Epidermal melanocyte (primary cell): ENCODE data around the gene GIMAP8.
"Not testable (repeated sequence)": the region's sequence is repeated elsewhere in the genome, so short reads cannot be mapped to it uniquely, and the experiment has no call there.

ENCODE experiments used
- DNase-seq: peaks from one replicate; pipeline ENCODE4 v3.0.0; 2011; ENCODE audit warnings: low spot score; ENCODE audit not compliant: insufficient read length

GIMAP8 gene

GRCh38 chr7:150463461-150463860 is 13.0 kb downstream of the GIMAP8 start:
- no peak for DNase-seq

- no peak for DNase-seq
Measured at GRCh38 chr7:150464962-150465361, 14.5 kb downstream of the GIMAP8 start.

- no peak for DNase-seq
Measured at GRCh38 chr7:150465414-150465813, 15.0 kb downstream of the GIMAP8 start.

- no peak for DNase-seq
Measured at GRCh38 chr7:150466477-150466876, 16.0 kb downstream of the GIMAP8 start.

GRCh38 chr7:150468241-150468640 is 17.8 kb downstream of the GIMAP8 start:
- DNase-seq: no peak

GRCh38 chr7:150471886-150472285 is 21.5 kb downstream of the GIMAP8 start:
- no peak for DNase-seq

GRCh38 chr7:150473902-150474301 is 23.5 kb downstream of the GIMAP8 start:
- no peak for DNase-seq

GRCh38 chr7:150476285-150476684 is 25.9 kb downstream of the GIMAP8 start:
- no peak for DNase-seq

GRCh38 chr7:150476819-150477631 is 26.6 kb downstream of the GIMAP8 start:
- no peak for DNase-seq

- no peak for DNase-seq
Measured at GRCh38 chr7:150479023-150479716, 28.7 kb downstream of the GIMAP8 start.

GRCh38 chr7:150481186-150481920 is 30.9 kb downstream of the GIMAP8 start:
- DNase-seq: no peak

GRCh38 chr7:150481922-150482321 is 31.5 kb downstream of the GIMAP8 start:
- no peak for DNase-seq

GRCh38 chr7:150483514-150483913 is 33.1 kb downstream of the GIMAP8 start:
- DNase-seq: not testable (repeated sequence)

GRCh38 chr7:150484071-150484470 is 33.6 kb downstream of the GIMAP8 start:
- DNase-seq: not testable (repeated sequence)

GRCh38 chr7:150487625-150488024 is 37.2 kb downstream of the GIMAP8 start:
- DNase-seq: no peak

GRCh38 chr7:150489782-150490181 is 39.4 kb downstream of the GIMAP8 start:
- DNase-seq: no peak

- not testable (repeated sequence) for DNase-seq
Measured at GRCh38 chr7:150493442-150493841, 43.0 kb downstream of the GIMAP8 start.

GRCh38 chr7:150502519-150502918 is 52.1 kb downstream of the GIMAP8 start:
- DNase-seq: no peak

GRCh38 chr7:150503155-150503554 is 52.7 kb downstream of the GIMAP8 start:
- no peak for DNase-seq

GRCh38 chr7:150503581-150503980 is 53.2 kb downstream of the GIMAP8 start:
- DNase-seq: no peak

- DNase-seq: no peak
Measured at GRCh38 chr7:150507947-150508602, 57.6 kb downstream of the GIMAP8 start.

- DNase-seq: no peak
Measured at GRCh38 chr7:150511048-150511447, 60.6 kb downstream of the GIMAP8 start.
